ENCODE data around the gene BICC1. TPM values are rescaled to one million over a fixed set of nuclear protein-coding genes. Genes with fewer than 3 reads are reported as not detected.

The BICC1 gene
- total RNA-seq, 4 donors from 2014 or later = 28.8 to 39.0 (median 30.5) TPM

- TF ChIP-seq CTCF (IDR thresholded peaks at IDR 0.05) (no peak), POLR2A (IDR thresholded peaks at IDR 0.05) (no peak), EP300 (IDR thresholded peaks at IDR 0.05) (no peak)
- peaks cover 0 to 4% (median 0%) of the 10 kb centered on the region in 3 donors for H3K36me3 ChIP-seq
- no peaks in the 10 kb centered on the region for H3K27me3 ChIP-seq
- no peak for DNase-seq (ENCODE audit: low spot score in 2 of 2)
- H3K4me1 ChIP-seq = peaks cover 0 to 19% (median 0%) of the 10 kb centered on the region in 4 donors
- no peak overlapping the region for H3K4me3 ChIP-seq
- WGBS, 2 donors = 92 to 93% methylated on average over 14 of the region's 14 CpGs
- H3K27ac ChIP-seq = no peak overlapping the region
- no peaks in the 10 kb centered on the region for H3K9me3 ChIP-seq
Observed at GRCh38 chr10:58618158-58618676, 105.5 kb downstream of the BICC1 start.

- Histone ChIP-seq H3K4me3 (no peak overlapping the region), H3K4me1 (peaks cover 0 to 3% (median 0%) of the 10 kb centered on the region in 4 donors), H3K27ac (peak overlapping the region in 1 of 4 donors; percentile 40), H3K9me3 (no peaks in the 10 kb centered on the region), H3K27me3 (no peaks in the 10 kb centered on the region), H3K36me3 (peaks cover 0 to 4% (median 0%) of the 10 kb centered on the region in 3 donors)
- 86 to 87% methylated on average over 7 of the region's 7 CpGs for WGBS, 2 donors
- TF ChIP-seq POLR2A (IDR thresholded peaks at IDR 0.05) = no peak
- no peak for TF ChIP-seq EP300 (IDR thresholded peaks at IDR 0.05)
- no peak for TF ChIP-seq CTCF (IDR thresholded peaks at IDR 0.05)
- DNase-seq (ENCODE audit: low spot score in 2 of 2) = no peak
Observed at GRCh38 chr10:58621379-58622077, 108.9 kb downstream of the BICC1 start.

- Histone ChIP-seq H3K27me3 (no peaks in the 10 kb centered on the region), H3K4me3 (no peak overlapping the region), H3K27ac (no peak overlapping the region), H3K9me3 (no peaks in the 10 kb centered on the region), H3K4me1 (peaks cover 0 to 3% (median 0%) of the 10 kb centered on the region in 4 donors), H3K36me3 (no peaks in the 10 kb centered on the region)
- DNase-seq (ENCODE audit: low spot score in 2 of 2) = no peak
- TF ChIP-seq POLR2A (IDR thresholded peaks at IDR 0.05) = no peak
- TF ChIP-seq EP300 (IDR thresholded peaks at IDR 0.05) = no peak
- TF ChIP-seq CTCF (IDR thresholded peaks at IDR 0.05) = no peak
- WGBS, 2 donors = 81% methylated on average over 1 of the region's 1 CpG
Observed at GRCh38 chr10:58622246-58622645, 109.6 kb downstream of the BICC1 start.

- Histone ChIP-seq H3K9me3 (no peaks in the 10 kb centered on the region), H3K27me3 (no peaks in the 10 kb centered on the region), H3K4me1 (peaks cover 0 to 3% (median 0%) of the 10 kb centered on the region in 4 donors), H3K4me3 (no peak overlapping the region), H3K36me3 (no peaks in the 10 kb centered on the region), H3K27ac (no peak overlapping the region)
- 57 to 59% methylated on average over 3 of the region's 3 CpGs for WGBS, 2 donors
- no peak for DNase-seq (ENCODE audit: low spot score in 2 of 2)
- TF ChIP-seq EP300 (IDR thresholded peaks at IDR 0.05) = no peak
Observed at GRCh38 chr10:58625070-58625469, 112.4 kb downstream of the BICC1 start.

- H3K27me3 ChIP-seq = no peaks in the 10 kb centered on the region
- no peak for DNase-seq (ENCODE audit: low spot score in 2 of 2)
- WGBS, 2 donors = 89 to 93% methylated on average over 6 of the region's 6 CpGs
- no peak overlapping the region for H3K27ac ChIP-seq
- TF ChIP-seq POLR2A (IDR thresholded peaks at IDR 0.05) (no peak), CTCF (IDR thresholded peaks at IDR 0.05) (no peak), EP300 (IDR thresholded peaks at IDR 0.05) (no peak)
- peaks cover 0 to 15% (median 0%) of the 10 kb centered on the region in 4 donors for H3K4me1 ChIP-seq
- H3K4me3 ChIP-seq = no peak overlapping the region
- H3K9me3 ChIP-seq = no peaks in the 10 kb centered on the region
- no peaks in the 10 kb centered on the region for H3K36me3 ChIP-seq
Observed at GRCh38 chr10:58627392-58627791, 114.7 kb downstream of the BICC1 start.
